ENCODE results near the gene OTOF.
A peak's percentile ranks its signal among the peaks of the same experiment; 100 is the strongest.

Gene OTOF

GRCh38 chr2:26519396-26520147, 41.6 kb upstream of the OTOF start:
- peak overlapping the region; percentile 72 for H3K4me2 ChIP-seq (ENCODE audit: low read depth, low read length, poor library complexity, severe bottlenecking)
- no peaks in the 10 kb centered on the region for H3K36me3 ChIP-seq (ENCODE audit: insufficient read depth, low read length)
- H3K9ac ChIP-seq (ENCODE audit: low read depth, low read length, poor library complexity, severe bottlenecking), result peak overlapping the region; percentile 46
- no peak for TF ChIP-seq EZH2phosphoT487 (IDR thresholded peaks at IDR 0.05; ENCODE audit: borderline replicate concordance)
- TF ChIP-seq CTCF (conservative IDR thresholded peaks at IDR 0.05; ENCODE audit: low read length), result no peak
- H3K9me3 ChIP-seq (ENCODE audit: insufficient read depth, low read depth, low read length), result no peaks in the 10 kb centered on the region
- H3K79me2 ChIP-seq (ENCODE audit: insufficient read depth, low read length), result no peaks in the 10 kb centered on the region
- H2AFZ ChIP-seq (ENCODE audit: low read length), result peak overlapping the region; percentile 35; the same call in 1 of the 2 replicates
- no peaks in the 10 kb centered on the region for H3K27me3 ChIP-seq (ENCODE audit: insufficient read depth, low read length, poor library complexity, severe bottlenecking)
- H4K20me1 ChIP-seq (ENCODE audit: insufficient read depth, low read length, poor library complexity, severe bottlenecking), result no peaks in the 10 kb centered on the region
- H3F3A ChIP-seq (ENCODE audit: low read depth), result 0 out of 2 replicates have a peak, but pooled peaks cover 2% of the 10 kb centered on the region
- no peaks in the 10 kb centered on the region for H3K9me2 ChIP-seq (replicated peaks; ENCODE audit: low read depth, low read length)
- H3K4me1 ChIP-seq (ENCODE audit: insufficient read depth, low read length, poor library complexity, severe bottlenecking), result peaks cover 33% of the 10 kb centered on the region
- peak overlapping the region; percentile 48 for H3K4me3 ChIP-seq (ENCODE audit: low read length, poor library complexity, severe bottlenecking)

GRCh38 chr2:26516781-26517180, 38.9 kb upstream of the OTOF start:
- TF ChIP-seq EZH2phosphoT487 (IDR thresholded peaks at IDR 0.05; ENCODE audit: borderline replicate concordance), result no peak
- no peak for TF ChIP-seq CTCF (conservative IDR thresholded peaks at IDR 0.05; ENCODE audit: low read length)

GRCh38 chr2:26516246-26516645, 38.3 kb upstream of the OTOF start:
- Histone ChIP-seq H3K4me3 (ENCODE audit: low read length, poor library complexity, severe bottlenecking) (no peak overlapping the region), H3K9me2 (replicated peaks; ENCODE audit: low read depth, low read length) (no peaks in the 10 kb centered on the region), H3K4me2 (ENCODE audit: low read depth, low read length, poor library complexity, severe bottlenecking) (no peak overlapping the region), H3K9me3 (ENCODE audit: insufficient read depth, low read depth, low read length) (no peaks in the 10 kb centered on the region), H2AFZ (ENCODE audit: low read length) (no peak overlapping the region), H3K27me3 (ENCODE audit: insufficient read depth, low read length, poor library complexity, severe bottlenecking) (no peaks in the 10 kb centered on the region), H3K36me3 (ENCODE audit: insufficient read depth, low read length) (no peaks in the 10 kb centered on the region), H4K20me1 (ENCODE audit: insufficient read depth, low read length, poor library complexity, severe bottlenecking) (no peaks in the 10 kb centered on the region), H3K4me1 (ENCODE audit: insufficient read depth, low read length, poor library complexity, severe bottlenecking) (peaks cover 35% of the 10 kb centered on the region), H3K79me2 (ENCODE audit: insufficient read depth, low read length) (no peaks in the 10 kb centered on the region), H3F3A (ENCODE audit: low read depth) (0 out of 2 replicates have a peak, but pooled peaks cover 2% of the 10 kb centered on the region), H3K9ac (ENCODE audit: low read depth, low read length, poor library complexity, severe bottlenecking) (no peak overlapping the region)
- TF ChIP-seq CTCF (conservative IDR thresholded peaks at IDR 0.05; ENCODE audit: low read length) (no peak), EZH2phosphoT487 (IDR thresholded peaks at IDR 0.05; ENCODE audit: borderline replicate concordance) (no peak)

More at GRCh38 chr2:26516781-26517180, 38.9 kb upstream of the OTOF start:
- no peaks in the 10 kb centered on the region for H4K20me1 ChIP-seq (ENCODE audit: insufficient read depth, low read length, poor library complexity, severe bottlenecking)
- H3K9me2 ChIP-seq (replicated peaks; ENCODE audit: low read depth, low read length), result no peaks in the 10 kb centered on the region
- H3K27me3 ChIP-seq (ENCODE audit: insufficient read depth, low read length, poor library complexity, severe bottlenecking), result no peaks in the 10 kb centered on the region
- peaks cover 39% of the 10 kb centered on the region for H3K4me1 ChIP-seq (ENCODE audit: insufficient read depth, low read length, poor library complexity, severe bottlenecking)
- H3F3A ChIP-seq (ENCODE audit: low read depth), result 0 out of 2 replicates have a peak, but pooled peaks cover 2% of the 10 kb centered on the region
- H3K9me3 ChIP-seq (ENCODE audit: insufficient read depth, low read depth, low read length), result no peaks in the 10 kb centered on the region
- H3K36me3 ChIP-seq (ENCODE audit: insufficient read depth, low read length), result no peaks in the 10 kb centered on the region
- H3K4me3 ChIP-seq (ENCODE audit: low read length, poor library complexity, severe bottlenecking), result no peak overlapping the region
- no peaks in the 10 kb centered on the region for H3K79me2 ChIP-seq (ENCODE audit: insufficient read depth, low read length)
- H2AFZ ChIP-seq (ENCODE audit: low read length), result no peak overlapping the region
- no peak overlapping the region for H3K9ac ChIP-seq (ENCODE audit: low read depth, low read length, poor library complexity, severe bottlenecking)
- H3K4me2 ChIP-seq (ENCODE audit: low read depth, low read length, poor library complexity, severe bottlenecking), result no peak overlapping the region
